Duodenal mucosa (tissue), 2 donors: ENCODE data around the gene DENND1A.
"Not testable (repeated sequence)": the region's sequence is repeated elsewhere in the genome, so short reads cannot be mapped to it uniquely, and the experiment has no call there.

Source experiments
- H3K27ac ChIP-seq: one replicate; pipeline ENCODE4 v1.7.0; 2013; ENCODE audit warnings: low read depth, low read length
- H3K27me3 ChIP-seq, 2 donors: one replicate each; pipeline ENCODE4 v1.7.0; 2013; ENCODE audit warnings: low read length in 2 of 2, control low read depth in 1 of 2; ENCODE audit not compliant: insufficient read depth in 2 of 2, control insufficient read depth in 1 of 2
- H3K36me3 ChIP-seq, 2 donors: one replicate each; pipeline ENCODE4 v1.7.0; 2013; ENCODE audit warnings: low read length in 2 of 2, control low read depth in 1 of 2; ENCODE audit not compliant: insufficient read depth in 2 of 2, control insufficient read depth in 1 of 2
- H3K4me1 ChIP-seq, 2 donors: one replicate each; pipeline ENCODE4 v1.7.0; 2013; ENCODE audit warnings: low read length in 2 of 2, control low read depth in 1 of 2; ENCODE audit not compliant: insufficient read depth in 2 of 2, control insufficient read depth in 1 of 2
- H3K4me3 ChIP-seq, 2 donors: one replicate each; pipeline ENCODE4 v1.7.0; 2013; ENCODE audit warnings: low read length in 2 of 2, low read depth in 1 of 2
- H3K9ac ChIP-seq, 2 donors: one replicate each; pipeline ENCODE4 v1.7.0; 2013; ENCODE audit warnings: low read length in 2 of 2, low read depth in 1 of 2
- H3K9me3 ChIP-seq, 2 donors: one replicate each; pipeline ENCODE4 v1.7.0; 2013; ENCODE audit warnings: low read length in 2 of 2, control low read depth in 1 of 2; ENCODE audit not compliant: control insufficient read depth in 1 of 2

The DENND1A gene

GRCh38 chr9:123929870-123930831, at the start of gene DENND1A:
DENND1A (minus strand) TSS chr9:123930126; CDS start chr9:123929905, 221 bp downstream.
- Histone ChIP-seq H3K27ac (peak within 1 kb of the TSS; percentile 54), H3K36me3 (no peaks in the 10 kb centered on the region), H3K9ac (peak within 1 kb of the TSS; percentile 51 to 64), H3K4me1 (peaks cover 29 to 31% of the 10 kb centered on the region in 2 donors), H3K9me3 (no peaks in the 10 kb centered on the region), H3K27me3 (no peaks in the 10 kb centered on the region), H3K4me3 (peak within 1 kb of the TSS; percentile 69 to 75)

GRCh38 chr9:123978981-123979380, 49.1 kb upstream of the DENND1A start:
- no peaks in the 10 kb centered on the region for H3K36me3 ChIP-seq
- peaks cover 20 to 23% of the 10 kb centered on the region in 2 donors for H3K27me3 ChIP-seq
- H3K27ac ChIP-seq = no peak overlapping the region
- no peaks in the 10 kb centered on the region for H3K9me3 ChIP-seq
- H3K9ac ChIP-seq = no peak overlapping the region
- H3K4me3 ChIP-seq = no peak overlapping the region
- no peaks in the 10 kb centered on the region for H3K4me1 ChIP-seq

GRCh38 chr9:123976579-123976978, 46.7 kb upstream of the DENND1A start:
- H3K36me3 ChIP-seq, H3K27ac ChIP-seq, H3K4me1 ChIP-seq, H3K9ac ChIP-seq, H3K9me3 ChIP-seq, H3K4me3 ChIP-seq: not testable (repeated sequence)
- peaks cover 20 to 22% of the 10 kb centered on the region in 2 donors for H3K27me3 ChIP-seq

- Histone ChIP-seq H3K36me3 (no peaks in the 10 kb centered on the region), H3K27me3 (peaks cover 13 to 18% of the 10 kb centered on the region in 2 donors), H3K9me3 (peaks cover 4 to 7% of the 10 kb centered on the region in 2 donors), H3K4me1 (no peaks in the 10 kb centered on the region), H3K27ac (no peak overlapping the region), H3K9ac (no peak overlapping the region), H3K4me3 (no peak overlapping the region)
Observed at GRCh38 chr9:123975871-123976270, 45.9 kb upstream of the DENND1A start.

GRCh38 chr9:123974471-123974870, 44.5 kb upstream of the DENND1A start:
- no peaks in the 10 kb centered on the region for H3K4me1 ChIP-seq
- peaks cover 4 to 7% of the 10 kb centered on the region in 2 donors for H3K9me3 ChIP-seq
- no peak overlapping the region for H3K4me3 ChIP-seq
- H3K27me3 ChIP-seq = peaks cover 13 to 16% of the 10 kb centered on the region in 2 donors
- H3K9ac ChIP-seq = no peak overlapping the region
- no peak overlapping the region for H3K27ac ChIP-seq
- H3K36me3 ChIP-seq = no peaks in the 10 kb centered on the region

GRCh38 chr9:123973590-123974223, 43.8 kb upstream of the DENND1A start:
- H3K27ac ChIP-seq = no peak overlapping the region
- no peak overlapping the region for H3K4me3 ChIP-seq
- H3K36me3 ChIP-seq = no peaks in the 10 kb centered on the region
- no peak overlapping the region for H3K9ac ChIP-seq
- H3K4me1 ChIP-seq = no peaks in the 10 kb centered on the region
- peaks cover 7 to 10% of the 10 kb centered on the region in 2 donors for H3K27me3 ChIP-seq
- peaks cover 4 to 7% of the 10 kb centered on the region in 2 donors for H3K9me3 ChIP-seq

GRCh38 chr9:123972618-123973017, 42.7 kb upstream of the DENND1A start:
- no peaks in the 10 kb centered on the region for H3K36me3 ChIP-seq
- H3K4me1 ChIP-seq = no peaks in the 10 kb centered on the region
- H3K9ac ChIP-seq = no peak overlapping the region
- H3K27me3 ChIP-seq = peaks cover 7 to 11% of the 10 kb centered on the region in 2 donors
- H3K4me3 ChIP-seq = no peak overlapping the region
- peaks cover 4 to 7% of the 10 kb centered on the region in 2 donors for H3K9me3 ChIP-seq
- H3K27ac ChIP-seq = no peak overlapping the region

- Histone ChIP-seq H3K36me3 (no peaks in the 10 kb centered on the region), H3K27ac (no peak overlapping the region), H3K9me3 (peaks cover 0 to 4% of the 10 kb centered on the region in 2 donors), H3K27me3 (peaks cover 14 to 16% of the 10 kb centered on the region in 2 donors), H3K4me3 (no peak overlapping the region), H3K4me1 (no peaks in the 10 kb centered on the region), H3K9ac (no peak overlapping the region)
Observed at GRCh38 chr9:123967323-123967722, 37.4 kb upstream of the DENND1A start.

GRCh38 chr9:123965801-123966686, 36.1 kb upstream of the DENND1A start:
- no peaks in the 10 kb centered on the region for H3K4me1 ChIP-seq
- no peak overlapping the region for H3K27ac ChIP-seq
- H3K9ac ChIP-seq = no peak overlapping the region
- H3K4me3 ChIP-seq = no peak overlapping the region
- H3K27me3 ChIP-seq = peaks cover 14 to 15% of the 10 kb centered on the region in 2 donors
- H3K36me3 ChIP-seq = no peaks in the 10 kb centered on the region
- H3K9me3 ChIP-seq = no peaks in the 10 kb centered on the region
